ENCODE results near the gene TMEM150A.

DNA sequence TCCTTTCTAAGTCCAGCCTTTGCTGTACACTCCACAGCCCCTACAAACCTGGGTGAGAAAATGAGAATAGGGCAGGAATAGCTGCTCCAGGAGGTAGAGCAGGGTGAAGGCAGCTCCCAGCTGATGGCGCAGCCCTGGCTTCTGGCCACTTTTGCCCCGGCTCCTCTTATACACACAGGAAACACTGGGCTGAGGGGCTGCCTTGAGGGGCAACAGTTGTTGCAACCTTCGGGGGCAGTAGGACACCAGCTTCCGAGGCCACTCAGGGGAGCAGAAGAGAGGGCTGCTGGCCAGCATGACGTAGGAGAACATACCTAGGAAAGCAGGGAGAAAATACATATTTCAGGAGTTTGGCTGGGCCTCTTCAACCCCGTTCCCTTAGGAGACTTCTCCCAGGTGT lies 49.3 kb downstream of the TMEM150A start:
- TF ChIP-seq CTCF (IDR thresholded peaks at IDR 0.05) (no peak), POLR2A (IDR thresholded peaks at IDR 0.05) (no peak), EP300 (IDR thresholded peaks at IDR 0.05) (no peak)
